ENCODE measurements around the gene FHOD1.

The FHOD1 gene

DNA sequence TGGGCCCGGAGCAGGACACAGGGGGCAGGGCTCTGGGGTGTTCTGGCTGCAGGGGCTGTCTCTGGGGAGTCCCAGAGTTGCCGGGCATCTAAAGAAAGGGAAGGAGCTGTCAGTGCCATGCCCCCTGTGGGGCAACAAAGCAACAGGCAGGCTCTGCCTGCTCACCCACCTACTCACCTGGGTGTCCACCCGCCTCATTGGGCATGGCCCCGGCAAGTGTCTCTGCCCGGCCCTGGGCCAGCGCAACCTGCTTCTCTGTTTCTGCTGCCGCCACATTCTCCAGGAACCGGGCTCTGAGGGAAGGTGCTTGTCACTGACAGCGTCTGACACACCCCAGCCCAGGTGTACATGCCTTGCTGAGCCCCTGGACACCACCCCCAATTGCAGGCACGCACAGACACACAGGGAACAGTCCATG is 13.1 kb downstream of the FHOD1 start:
- no peak for DNase-seq (ENCODE audit: low read depth in 2 of 2)

DNA sequence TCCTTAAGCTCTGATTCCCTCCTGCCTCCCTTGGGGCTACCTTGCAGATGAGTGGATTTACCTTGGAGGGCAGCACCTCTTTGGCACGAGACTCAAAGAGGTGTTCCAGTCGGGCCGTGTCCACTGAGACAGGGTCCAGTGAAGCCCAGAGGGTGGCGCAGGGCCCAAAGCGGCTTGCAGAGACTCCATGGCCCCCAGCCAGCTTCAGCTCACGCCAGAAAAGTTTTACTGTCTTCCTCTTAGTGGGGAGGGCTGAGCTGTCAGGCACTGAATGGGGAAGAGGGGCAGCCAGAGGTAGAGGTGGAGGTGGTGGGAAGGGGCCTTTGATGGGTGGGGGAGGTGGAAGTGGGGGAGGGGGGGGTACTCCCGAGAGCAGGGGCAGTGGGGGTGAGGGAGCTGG is 13.7 kb downstream of the FHOD1 start:
- DNase-seq (ENCODE audit: low read depth in 2 of 2), result no peak

DNA sequence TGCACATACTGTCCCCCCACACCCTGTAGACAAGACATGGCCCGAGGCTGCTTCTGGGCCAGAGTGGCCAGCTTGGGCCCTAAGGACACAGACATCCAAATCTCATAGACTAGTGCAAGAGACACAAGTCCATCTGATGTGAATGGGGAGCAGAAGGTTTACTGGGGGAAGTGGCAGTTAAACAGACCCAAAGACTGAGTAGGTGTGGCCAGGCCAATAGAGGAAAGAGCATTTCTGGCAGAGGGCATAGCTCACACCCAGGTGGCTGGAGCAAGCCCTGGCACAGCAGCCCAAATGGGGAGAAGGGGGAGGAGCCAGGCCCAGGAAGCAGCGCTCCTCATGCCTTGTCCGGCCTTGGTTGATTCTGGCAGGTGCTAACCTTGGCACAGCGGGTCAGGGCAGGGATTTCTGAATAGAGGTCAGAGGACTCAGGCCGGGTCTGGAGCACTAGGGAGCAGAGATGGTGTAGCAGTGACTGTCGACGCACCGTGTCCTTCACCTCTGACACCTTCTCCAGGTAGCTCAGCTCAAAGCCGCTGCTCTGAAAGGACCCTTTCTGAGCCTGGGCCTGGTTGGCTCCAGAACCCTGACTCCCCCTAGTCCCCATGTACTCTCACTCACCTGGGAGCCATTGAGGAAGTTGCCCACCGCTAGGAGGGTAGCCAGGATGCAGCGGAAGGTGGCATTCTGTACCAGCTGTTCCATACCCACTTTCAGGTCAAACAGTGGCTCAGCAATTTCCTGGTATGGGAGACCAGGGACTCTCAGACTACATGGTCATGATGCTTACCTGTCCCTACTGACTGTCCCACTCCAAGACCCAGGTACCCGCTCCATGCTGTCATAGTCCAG is 16.2 kb downstream of the FHOD1 start:
- no peak for DNase-seq (ENCODE audit: low read depth in 2 of 2)

DNA sequence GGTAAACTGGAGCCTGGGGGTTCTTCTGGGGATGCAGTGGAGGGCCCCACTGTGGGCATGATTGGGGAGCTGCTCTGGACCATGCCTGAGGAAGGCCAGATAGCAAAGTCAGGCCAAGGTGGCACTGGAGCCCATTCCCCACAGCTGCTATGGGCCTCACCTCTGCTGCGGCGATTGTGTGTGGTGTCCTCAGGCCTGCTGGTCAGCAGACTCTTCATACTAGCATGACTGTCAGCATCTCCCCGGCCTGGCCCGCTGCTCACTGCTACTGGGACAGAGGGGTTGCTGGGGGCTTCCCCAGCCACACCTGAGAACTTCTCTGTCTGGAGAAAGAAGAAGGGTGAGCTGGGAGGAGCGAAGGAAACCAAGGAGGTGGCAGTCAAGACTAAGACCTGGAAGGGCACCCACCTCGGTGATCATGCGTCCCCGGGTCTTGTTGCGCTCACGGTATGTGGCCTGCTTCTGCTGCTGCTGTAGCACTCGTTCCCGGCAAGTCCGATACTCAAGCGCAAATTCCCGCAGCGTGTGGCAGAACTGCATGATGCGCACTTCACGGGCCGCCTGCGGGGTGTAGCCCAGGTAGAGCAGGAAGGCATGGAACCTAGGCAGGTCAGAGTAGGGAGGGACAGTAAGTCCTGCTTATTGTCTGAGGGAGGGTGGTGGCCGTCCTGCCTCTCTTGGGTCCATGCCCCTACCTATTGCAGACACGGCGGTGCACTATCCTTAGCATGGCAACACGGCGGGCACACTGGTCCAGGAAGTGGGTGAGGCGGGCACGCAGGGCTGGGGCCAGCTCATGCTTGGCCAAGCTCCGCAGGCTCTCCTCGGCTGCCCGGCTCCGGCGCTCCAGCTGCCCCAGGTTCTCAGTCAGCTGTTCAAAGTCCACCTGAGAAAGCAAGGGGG is 17.1 kb downstream of the FHOD1 start:
- DNase-seq (ENCODE audit: low read depth in 2 of 2), result no peak

DNA sequence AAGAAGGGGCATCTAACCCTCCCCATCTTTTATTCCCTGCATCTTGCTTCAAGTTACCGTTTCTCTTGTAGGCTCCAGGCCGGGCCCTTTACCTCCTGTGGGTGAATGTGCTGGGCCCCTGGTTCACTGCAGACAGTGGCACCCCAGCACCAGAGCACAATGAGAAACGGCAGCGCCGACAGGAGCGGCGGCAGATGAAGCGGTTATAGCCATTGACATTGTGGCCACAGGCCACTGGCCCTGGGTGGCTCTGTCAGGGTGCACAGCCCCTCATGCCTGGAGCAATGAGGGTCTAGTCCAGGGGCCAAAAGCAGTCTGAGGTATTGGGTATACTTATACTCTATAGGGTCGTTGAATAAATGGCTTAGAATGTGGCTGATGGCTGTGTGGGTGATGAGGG is 18.4 kb downstream of the FHOD1 start:
- no peak for DNase-seq (ENCODE audit: low read depth in 2 of 2)

DNA sequence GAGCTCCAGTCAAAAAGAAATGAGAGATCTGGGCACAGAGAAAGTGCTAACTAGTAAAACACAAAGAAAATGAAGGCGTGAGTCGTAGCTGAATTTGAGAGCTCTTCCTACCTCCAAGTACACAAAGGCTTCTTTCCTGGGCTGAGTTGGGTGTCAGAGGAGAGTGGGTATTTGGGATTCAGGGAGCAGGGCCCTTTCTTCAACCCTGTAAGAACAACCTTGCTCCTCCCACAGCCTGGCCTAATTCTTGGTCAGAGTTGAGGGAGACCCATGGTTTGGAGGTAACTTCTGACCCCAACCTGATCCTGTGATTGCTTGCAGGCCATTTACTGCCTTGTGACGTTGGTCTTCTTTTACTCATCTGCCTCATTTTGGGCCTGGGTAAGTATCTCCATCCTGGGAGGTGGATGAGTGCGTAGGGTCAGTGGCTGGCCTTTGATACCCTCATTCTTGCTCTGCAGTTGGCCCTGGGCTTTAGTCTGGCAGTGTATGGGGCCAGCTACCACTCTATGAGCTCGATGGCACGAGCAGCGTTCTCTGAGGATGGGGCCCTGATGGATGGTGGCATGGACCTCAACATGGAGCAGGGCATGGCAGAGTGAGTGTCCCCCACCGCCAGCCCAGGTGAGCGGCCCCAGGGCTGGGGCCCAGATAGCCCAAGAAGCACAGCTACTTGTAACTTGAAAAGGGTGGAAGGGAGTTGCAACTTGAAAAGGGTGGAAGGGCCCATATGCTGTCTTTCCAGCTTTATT is 19.1 kb downstream of the FHOD1 start:
- DNase-seq (ENCODE audit: low read depth in 2 of 2), result no peak

DNA sequence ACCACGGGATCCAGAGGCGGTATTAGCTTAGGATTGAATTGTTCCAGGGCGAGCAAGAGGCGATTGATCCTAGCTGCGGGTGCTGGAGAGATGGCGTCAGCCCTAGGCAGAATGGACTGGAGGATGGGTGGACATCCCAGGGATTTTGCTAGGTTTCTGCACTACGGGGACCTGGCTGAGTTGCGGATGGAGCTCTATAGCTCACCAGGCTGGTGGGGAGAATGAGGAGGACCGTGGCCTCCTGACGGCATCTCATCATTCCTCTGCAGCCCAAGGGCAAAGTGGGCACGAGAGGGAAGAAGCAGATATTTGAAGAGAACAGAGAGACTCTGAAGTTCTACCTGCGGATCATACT is 19.7 kb downstream of the FHOD1 start:
- DNase-seq (ENCODE audit: low read depth in 2 of 2), result no peak

DNA sequence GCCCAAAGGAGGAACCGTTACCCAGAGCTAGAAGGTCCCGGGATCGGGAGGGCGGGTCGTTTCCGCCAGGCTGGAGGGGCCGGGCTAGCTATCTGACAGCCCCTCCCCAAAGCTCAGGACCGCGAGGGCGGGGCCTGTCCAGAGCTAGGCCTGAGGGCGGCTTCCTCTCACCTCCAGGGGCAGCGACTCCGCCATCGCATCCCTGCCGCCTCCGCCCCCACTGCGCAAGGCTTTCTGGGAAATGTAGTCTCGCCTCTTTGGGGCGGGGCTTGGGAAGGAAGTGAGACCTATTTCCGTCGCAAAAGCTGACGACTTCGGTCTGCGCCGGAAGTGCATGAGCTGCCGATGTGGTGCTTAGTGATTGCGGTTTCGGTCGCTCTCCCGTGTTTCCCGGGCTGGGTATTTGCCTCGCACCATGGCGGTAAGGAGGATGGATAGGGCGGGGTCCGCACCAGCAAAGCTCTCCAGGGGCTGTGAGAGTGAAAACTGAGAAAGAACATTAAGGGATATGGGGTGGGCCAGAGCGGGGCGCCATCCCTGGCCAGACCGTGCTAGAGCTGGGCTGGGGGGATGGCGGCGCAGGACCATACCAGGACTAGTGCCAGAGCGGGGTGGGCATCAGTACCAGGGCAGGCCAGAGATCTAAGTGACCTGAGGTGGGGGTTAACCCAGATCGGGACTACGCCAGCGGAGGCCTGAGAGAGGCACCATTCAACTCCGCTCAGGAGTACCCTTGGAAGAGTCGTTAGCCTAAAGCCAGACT is 20.3 kb downstream of the FHOD1 start, which contains the start of gene TMEM208:
TMEM208 (plus strand) TSS at position 327 of the 763 bp plus-strand sequence; CDS start at position 416, 89 bp downstream.
- DNase-seq (ENCODE audit: low read depth in 2 of 2), result peak; percentile 98

DNA sequence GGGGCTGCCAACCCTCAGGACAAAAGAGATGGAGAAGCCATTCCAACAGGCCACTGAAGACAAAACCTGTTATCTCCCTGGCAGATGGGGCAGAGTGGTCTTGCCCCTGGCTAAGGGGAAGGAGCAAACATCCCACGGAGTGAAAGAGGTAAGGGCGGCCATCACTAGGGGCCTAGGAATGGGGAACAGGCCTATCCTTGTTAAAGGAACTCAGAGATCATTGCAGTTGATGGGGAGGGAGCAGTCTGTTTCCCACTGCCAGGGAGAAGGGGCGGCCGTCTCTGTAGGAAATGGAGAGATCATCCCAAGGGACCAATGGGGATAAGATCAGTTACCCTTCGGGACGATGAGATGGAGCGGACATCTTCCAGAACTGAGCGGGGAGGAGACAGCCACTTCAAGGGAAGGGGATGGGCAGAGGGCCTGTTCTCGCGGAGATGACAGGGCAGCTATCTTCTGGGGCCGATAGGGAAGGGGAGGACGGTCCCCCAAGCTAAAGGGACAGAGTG is 20.9 kb downstream of the FHOD1 start:
- DNase-seq (ENCODE audit: low read depth in 2 of 2), result no peak

DNA sequence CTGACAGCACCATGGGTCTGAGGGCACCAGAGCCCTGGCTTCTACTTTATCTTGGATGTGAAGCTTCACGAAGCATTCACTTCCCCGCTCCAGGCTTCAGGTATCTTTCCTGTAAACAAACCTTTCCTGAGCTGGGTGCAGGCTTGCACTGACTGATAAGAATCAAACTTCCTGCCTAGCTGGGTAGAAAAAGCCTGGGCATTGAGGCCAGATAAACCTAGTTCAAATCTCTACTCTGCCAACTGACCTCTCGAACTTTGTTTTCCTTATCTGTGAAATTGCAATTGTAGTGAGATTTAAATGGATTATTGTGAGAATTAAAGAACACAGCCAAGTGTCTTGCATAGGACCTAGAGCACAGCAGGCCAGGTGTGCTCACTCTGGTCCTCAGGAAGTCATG is 23.3 kb downstream of the FHOD1 start:
- no peak for DNase-seq (ENCODE audit: low read depth in 2 of 2)

DNA sequence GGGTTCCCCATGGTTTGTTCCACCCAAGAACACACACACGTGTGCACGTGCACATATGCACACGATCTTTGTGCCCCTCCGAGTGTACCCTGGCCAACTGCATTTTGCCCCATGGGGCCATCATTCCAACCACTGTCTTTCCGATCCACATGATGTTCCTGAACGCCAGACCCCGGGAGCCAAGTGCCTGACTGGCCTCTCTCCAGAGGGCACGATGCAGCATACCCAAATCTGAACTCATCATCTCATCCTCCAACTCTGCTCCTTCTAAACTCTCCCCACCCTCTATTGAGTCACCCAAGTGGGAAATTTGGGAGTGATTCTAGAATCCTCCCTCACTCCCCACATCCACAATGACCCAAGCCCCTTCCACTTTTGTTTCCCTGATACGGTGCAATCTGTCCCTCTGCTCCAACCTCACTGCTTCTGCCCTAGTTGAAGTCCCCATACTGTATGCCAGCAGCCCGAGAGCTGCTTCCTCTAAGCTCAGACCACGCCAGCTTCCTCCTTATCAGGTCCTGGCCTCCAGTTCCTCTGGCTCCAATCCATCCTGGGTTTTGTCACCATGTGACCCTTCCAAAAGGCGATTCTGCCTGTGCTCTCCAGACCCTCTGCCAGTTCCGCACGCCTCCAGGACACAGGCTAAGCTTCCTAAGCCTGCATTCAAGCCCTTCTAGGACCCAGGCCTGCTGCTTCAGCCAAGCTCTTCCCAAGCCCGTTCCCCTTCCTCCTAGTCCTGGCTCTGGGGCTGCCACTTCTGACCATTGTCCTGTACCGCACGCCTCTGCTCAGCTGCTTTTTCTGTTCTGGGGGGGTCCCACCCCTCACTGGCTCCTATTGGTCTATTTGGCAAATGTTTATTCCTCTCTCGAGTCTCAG is 30.4 kb downstream of the FHOD1 start:
- no peak for DNase-seq (ENCODE audit: low read depth in 2 of 2)

DNA sequence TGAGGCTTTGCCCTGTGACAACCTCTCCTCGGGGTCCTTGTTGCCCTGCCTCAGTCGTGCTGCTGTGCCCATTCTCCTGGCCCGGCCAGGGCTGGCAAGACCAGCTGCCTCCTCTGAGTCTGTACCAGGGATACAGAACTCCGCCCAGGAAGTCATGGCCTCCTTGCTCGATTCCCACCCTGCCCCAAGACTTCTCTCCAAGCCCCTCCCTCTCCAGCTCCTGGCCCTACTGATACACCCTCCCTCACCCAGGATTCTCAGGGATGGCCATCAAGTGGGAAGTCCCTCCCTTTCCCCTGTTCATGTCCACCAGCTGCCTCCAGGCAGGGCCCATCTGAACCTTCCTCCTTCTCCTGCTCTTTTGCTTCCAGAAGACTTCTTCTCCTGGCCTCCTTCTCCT is 31.6 kb downstream of the FHOD1 start:
- DNase-seq (ENCODE audit: low read depth in 2 of 2), result no peak

DNA sequence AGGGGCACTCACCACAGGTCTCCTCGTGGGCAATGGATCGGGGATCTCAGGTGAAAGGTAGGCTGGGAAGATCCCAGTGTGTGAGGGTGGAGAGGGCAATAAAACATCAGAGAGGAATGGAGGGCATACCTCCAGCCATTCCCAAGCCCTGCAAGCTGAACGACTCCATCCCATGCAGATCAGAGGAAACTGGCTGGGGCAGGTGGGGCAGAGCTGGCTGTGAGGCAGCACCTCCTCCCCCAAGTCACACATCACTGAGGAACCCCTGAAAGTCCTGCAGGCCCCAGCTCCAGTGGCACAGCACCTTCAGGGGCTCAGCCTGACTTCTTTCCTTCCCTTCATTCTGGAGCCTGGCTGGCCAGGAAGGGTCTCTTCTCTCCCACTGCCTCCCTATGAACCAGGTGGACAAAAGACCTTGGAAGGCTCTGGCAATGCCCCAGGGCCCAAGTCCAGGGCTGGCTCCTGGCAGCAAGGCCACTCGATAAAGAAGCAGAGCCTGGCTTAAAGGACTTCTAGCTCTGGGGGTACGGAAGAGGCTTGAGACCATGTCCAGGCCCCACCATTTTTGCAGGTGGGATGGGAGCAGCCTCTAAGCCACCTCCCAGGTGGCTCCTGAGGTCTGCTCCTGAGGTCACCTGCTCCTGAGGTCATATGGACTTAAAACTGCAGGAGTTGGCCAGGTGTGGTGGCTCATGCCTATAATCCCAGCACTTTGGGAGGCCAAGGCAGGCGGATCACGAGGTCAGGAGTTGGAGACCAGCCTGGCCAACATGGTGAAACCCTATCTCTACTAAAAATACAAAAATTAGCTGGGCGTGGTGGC is 33.9 kb downstream of the FHOD1 start:
- DNase-seq (ENCODE audit: low read depth in 2 of 2), result no peak

DNA sequence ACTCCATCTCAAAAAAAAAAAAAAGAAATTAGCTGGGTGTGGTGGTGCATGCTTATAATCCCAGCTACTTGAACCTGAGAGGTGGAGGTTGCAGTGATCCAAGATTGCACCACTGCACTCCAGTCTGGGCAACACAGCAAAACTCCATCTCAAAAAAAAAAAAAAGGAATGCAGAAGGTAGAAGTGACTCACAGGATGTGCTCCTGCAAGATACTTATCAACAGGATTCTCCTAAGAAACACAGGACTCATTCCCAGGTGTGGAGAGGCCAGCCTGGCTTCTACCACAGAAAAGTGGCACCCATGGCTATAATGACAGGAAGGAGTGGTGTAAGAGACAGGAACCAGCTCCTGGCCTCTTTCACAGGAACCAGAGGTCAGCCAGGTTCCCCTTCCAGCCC is 34.5 kb downstream of the FHOD1 start:
- no peak for DNase-seq (ENCODE audit: low read depth in 2 of 2)

DNA sequence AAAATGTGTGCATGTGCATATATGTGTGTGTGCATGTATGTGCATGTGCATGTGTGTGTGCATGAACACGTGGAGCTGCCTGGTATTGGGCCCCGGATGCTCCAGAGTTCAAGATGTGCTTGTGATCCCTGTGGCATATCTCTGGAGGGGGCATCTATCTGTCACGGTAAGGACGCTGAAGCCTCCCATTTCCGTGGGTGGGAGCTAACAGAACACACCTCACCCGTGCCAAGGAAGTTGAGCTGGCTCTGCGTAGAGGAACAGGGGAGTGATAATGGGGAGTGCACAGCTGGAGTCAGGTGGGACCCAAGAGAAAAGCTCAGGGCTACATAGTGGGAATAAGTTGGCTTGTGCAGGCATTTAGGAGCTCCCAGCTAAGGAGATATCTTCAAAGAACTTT is 35.6 kb downstream of the FHOD1 start:
- no peak for DNase-seq (ENCODE audit: low read depth in 2 of 2)

DNA sequence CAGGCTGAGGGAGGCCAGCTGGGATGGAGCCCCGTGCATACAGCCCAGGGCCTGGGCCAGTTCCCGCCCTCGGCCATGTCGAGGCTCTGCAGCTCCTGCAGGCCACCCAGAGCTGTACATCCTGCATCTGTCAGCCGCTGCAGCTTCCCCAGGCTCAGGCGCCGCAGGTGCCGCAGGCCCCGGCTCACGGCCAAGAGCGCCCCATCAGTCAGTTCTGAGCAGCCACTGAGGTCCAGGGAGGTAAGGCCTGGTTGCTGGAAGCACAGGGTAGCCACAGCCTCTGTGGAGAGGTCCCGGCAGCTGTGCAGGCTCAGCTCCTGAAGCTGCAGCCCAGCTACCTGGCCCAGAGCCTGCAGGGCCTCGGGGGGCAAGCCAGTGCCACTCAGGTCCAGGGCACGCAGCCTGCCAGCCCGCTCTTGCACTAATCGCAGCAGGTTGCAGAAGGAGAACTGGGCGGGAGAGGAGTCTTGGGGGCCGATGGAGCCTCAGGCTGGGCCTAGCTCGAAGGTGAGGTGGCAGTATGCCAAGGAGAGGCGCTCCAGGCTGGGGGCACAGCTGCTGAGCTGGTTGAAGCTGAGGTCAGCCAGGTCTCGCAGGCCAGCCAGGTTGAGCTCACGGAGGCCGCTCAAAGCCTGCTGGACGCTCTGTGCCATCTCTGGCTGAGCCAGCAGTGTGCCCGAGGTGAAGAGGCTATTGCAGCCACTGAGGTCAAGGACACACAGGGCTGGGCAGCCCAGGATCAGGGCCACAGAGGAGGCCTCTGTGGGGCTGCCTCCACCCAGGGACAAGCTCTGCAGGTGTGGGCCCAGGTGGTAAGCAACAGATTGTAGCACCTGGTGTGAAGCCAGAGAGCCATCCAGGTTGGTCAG is 37.0 kb downstream of the FHOD1 start:
- no peak for DNase-seq (ENCODE audit: low read depth in 2 of 2)

DNA sequence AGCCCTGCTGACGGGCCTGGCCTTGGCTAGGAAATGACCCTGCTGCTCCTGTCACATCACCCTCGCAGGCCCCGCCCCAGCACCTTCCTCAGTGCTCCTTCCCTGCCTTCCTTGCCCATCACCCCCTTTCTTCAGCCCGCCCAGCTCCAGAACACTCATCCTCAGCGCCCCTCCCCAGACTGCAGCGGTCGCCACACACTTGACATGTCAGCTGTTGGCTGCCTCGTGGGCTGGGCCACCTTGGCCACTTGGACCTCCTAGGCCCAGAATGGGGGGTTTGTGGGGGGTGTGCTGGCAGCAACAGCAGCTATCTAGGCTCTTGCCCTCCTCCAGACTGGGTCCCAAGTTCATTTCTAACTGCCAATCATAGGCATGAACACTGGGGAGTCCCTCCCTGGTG is 37.7 kb downstream of the FHOD1 start:
- DNase-seq (ENCODE audit: low read depth in 2 of 2), result no peak

DNA sequence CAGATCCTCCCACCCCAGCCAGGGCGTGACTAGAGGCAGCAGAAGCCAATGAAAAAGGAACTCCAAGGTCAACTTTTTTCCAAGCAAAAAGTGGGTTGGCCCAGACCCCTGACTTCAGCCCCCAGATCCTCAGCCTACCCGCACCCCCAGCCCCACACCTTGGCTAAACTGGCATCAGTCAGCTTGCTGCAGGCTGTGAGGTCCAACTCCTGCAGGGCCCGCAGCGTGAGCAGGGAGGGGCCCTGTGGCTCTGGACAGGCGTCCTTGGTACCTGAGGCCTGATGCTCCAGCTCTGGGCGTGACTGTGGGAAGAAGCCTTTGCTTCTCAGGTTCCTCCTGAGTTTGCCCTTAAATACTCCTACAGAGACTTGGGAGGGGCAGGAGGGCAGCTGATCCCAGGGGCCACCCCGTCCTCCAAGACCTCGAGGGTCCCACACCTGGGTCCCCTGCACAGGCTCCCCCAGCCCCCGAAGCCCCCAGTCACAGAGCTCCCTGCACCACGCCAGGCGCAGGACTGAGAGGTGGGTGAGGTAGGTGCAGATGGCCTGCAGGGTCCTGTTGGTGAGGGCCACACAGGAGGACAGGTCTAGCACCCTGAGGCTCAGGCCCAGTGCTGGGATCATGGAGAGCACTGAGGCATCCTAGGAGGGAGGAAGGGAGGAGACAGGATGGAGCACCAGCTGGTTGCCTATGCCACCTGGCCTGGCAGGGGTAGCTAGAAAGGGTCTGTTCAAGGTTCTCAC is 39.0 kb downstream of the FHOD1 start:
- no peak for DNase-seq (ENCODE audit: low read depth in 2 of 2)
